ENCODE measurements around the gene NISCH.

DNA sequence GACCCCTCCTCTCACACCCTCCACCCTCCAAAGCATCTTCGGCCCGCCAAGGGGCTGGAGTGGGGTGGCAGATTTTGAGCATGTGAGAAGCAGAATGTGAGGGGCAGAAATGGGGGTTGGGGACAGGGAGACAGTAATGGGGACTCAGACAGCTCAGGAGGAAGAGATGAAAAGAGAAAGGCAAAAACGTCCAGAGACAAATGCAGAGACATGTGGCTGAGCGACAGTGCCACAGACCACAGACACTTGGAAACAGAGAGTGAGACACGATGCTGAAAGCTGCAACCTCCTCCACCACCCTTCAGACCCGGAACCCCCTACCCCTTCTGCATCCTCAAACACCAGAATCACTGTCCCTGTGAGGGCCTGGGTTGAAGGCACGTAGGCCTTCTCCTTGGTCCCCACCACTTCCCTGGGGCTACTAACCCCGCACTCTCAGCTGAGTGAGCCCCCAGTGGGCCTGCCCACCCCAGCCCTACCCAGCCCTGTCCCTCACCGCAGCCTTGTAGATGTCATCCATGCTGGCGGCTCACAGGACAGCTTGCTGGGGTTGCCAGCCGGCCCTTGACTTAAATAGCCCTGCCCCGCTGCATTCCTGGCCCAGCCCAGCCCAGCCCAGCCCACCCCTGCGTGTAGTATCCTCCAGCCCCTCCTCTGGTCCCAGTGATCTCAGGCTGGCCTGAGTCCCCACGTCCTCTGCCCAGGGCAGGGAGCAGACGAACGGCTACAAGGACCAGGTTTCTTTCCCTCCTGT lies 1.7 kb upstream of the NISCH start, which contains the start of gene TNNC1:
- TF ChIP-seq CTCF (IDR thresholded peaks at IDR 0.05; ENCODE audit: low read length) (no peak), EZH2 (optimal IDR thresholded peaks at IDR 0.05; ENCODE audit: low read depth, low read length) (no peak), EZH2phosphoT487 (IDR thresholded peaks at IDR 0.05; ENCODE audit: low read length) (no peak)

All from MM.1S (cell line).